ENCODE results near the gene CUTC.
A peak's percentile ranks its signal among the peaks of the same experiment; 100 is the strongest.
"Not testable (repeated sequence)": the region's sequence is repeated elsewhere in the genome, so short reads cannot be mapped to it uniquely, and the experiment has no call there.

Gene CUTC, protein sequence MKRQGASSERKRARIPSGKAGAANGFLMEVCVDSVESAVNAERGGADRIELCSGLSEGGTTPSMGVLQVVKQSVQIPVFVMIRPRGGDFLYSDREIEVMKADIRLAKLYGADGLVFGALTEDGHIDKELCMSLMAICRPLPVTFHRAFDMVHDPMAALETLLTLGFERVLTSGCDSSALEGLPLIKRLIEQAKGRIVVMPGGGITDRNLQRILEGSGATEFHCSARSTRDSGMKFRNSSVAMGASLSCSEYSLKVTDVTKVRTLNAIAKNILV

GRCh38 chr10:99732033-99732842, at the start of gene CUTC, which contains the start of gene COX15:
Gene CUTC (plus strand): TSS chr10:99732234. CDS start chr10:99732349, 115 bp downstream.
Gene COX15 (minus strand): TSS chr10:99732127. CDS start chr10:99732049, 78 bp downstream.
- peak; percentile 59 to 86 for DNase-seq

GRCh38 chr10:99682752-99683151, 49.3 kb upstream of the CUTC start:
- DNase-seq = no peak

DNA sequence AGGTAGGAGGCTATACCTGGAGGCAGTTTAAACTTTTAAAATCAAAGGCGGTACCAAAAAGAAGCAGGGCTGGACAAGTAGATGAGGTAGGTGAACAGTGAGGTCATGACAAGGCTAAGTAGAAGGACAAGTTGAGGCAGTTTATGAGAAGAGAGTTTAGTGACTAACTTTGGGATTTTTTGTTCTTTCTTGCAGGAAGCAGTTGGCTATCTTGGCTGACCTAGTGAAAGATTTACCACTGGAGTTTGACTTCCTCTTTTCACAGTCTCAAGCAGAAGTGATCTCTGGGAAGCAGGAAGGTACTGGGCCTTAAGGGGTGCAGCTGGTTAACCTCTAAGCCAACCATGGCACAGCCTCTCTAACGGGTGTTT, 46.5 kb upstream of the CUTC start:
- no peak for DNase-seq

DNA sequence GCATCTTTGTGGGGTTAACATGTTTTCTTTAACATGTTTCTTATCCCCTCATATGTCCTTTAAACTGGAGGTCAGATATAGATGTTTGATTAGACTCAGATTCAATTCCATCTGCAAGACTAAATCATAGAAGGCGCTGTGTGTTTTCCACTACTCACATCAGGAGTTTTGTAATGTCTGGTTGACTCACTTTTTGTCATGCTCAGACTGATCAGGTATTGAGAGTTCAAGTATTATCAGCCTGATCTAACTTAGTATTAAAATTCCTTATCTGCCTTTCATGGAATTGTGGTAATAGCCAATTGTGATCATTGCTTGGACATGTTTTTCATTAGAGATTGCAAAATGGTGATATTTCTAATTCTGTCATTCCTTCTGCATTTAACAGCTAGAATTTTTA, 42.6 kb upstream of the CUTC start:
- no peak for DNase-seq

GRCh38 chr10:99693933-99694583, 38.0 kb upstream of the CUTC start:
- DNase-seq = no peak

GRCh38 chr10:99695761-99696160, 36.3 kb upstream of the CUTC start:
- DNase-seq = no peak

DNA sequence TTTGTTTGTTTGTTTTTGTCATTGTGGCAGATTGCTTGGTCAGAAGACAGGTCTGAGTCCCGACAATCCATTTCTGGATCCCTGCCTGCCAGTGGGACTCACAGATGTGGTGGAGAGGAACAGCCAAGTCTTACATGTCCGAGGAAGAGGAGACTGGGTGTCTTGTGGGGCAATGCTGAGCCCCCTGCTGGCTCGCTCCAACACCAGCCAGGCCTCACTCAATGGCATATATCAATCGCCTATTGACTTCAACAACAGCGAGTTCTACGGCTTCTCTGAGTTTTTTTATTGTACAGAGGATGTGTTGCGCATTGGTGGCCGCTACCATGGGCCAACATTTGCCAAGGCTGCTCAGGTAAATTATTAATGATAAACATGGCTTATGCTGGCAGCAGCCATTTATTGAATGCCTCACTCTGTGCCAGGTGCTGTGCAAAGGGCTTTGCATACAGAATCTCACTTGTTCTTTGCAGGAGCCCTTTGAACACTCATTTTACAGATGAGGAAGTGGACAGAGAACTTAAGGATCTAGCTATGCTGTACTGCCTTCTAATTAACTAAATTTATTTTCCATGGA, 33.4 kb upstream of the CUTC start:
- DNase-seq = no peak

DNA sequence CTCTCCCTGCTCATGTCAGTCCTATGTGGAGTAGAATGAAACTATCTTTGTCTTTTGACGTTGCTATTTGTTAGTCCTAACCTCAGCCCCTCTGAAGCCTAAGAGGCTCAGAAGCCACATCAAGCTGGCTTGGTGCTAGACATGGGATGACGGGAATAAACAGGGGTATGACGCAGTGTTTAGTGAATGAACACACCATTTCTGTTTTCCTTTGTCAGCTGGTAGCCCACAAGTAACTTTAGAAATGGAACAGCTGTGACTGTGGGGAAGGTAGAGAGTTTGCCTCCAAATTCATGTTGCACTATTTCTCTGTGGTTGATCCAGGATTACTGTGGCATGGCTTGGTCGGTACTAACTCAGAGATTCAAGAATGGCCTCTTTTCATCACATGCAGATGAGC, 31.4 kb upstream of the CUTC start:
- no peak for DNase-seq

DNA sequence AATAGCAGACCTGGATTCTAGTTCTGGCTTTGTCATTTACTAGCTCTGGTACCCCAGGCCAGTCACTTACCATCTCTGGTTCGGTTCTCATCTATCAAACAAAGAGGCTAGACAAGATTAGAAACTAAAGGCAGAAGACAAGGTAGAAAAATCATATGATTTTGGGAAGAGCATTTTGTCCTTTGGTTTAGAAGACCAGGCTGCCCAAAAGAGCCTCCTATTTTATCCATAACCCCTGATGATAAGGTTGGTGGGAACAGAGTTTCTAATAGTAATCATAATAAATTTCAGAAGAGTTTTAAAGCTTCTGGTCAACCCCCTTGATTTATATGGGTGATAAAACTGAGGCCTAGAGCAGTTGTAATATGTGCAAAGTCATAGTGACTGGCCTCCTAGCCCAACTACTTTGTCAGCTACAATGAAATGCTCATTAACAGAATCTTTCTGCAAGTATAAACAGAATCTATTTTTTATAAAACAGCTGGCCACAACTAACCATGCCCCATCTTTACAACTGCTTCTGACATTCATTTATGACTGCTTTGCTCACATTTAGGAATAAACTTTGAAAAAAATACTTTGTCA, 23.5 kb upstream of the CUTC start:
- no peak for DNase-seq

- no peak for DNase-seq
Measured at GRCh38 chr10:99709480-99710229, 22.4 kb upstream of the CUTC start.

GRCh38 chr10:99711129-99711719, 20.8 kb upstream of the CUTC start:
- peak in 1 of 2 experiments; percentile 18 for DNase-seq

DNA sequence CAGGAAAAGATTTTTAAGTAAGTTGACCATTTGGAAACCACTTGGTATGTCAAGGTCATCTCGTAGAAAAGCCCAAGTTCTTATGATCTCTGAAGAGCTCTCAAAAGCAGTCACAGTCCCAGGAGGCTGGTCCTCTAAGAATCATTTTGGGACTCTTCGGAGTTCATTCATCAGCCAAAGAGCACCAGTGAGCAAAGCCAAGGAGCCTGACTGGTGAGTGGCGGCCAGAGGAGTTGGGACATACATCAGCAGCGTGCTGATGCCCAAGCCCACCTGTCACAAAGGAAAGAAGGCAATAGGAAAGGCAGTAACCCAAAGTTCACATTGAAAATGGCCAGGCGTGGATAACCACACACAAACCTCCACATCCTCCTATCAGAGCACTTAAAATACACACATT, 17.6 kb upstream of the CUTC start:
- no peak for DNase-seq

DNA sequence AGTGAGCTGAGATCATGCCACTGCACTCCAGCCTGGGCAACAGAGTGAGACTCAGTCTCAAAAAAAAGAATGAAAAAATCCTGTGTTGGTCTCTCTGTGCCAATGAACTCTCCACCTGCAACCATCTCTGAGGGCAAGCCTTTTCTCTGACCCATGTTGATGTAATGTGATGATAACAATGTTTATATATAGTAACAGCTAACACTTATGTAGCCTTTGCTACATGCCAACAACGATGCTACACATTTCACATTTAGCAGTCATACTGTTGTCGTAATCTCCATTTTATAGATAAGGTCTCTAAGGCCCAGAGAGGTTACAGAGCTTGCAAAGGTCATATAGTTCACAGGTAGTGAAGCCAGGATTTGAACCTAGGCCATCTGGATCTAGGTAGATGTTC, 11.6 kb upstream of the CUTC start:
- no peak for DNase-seq

GRCh38 chr10:99730026-99730425, 2.0 kb upstream of the CUTC start:
- DNase-seq = no peak

DNA sequence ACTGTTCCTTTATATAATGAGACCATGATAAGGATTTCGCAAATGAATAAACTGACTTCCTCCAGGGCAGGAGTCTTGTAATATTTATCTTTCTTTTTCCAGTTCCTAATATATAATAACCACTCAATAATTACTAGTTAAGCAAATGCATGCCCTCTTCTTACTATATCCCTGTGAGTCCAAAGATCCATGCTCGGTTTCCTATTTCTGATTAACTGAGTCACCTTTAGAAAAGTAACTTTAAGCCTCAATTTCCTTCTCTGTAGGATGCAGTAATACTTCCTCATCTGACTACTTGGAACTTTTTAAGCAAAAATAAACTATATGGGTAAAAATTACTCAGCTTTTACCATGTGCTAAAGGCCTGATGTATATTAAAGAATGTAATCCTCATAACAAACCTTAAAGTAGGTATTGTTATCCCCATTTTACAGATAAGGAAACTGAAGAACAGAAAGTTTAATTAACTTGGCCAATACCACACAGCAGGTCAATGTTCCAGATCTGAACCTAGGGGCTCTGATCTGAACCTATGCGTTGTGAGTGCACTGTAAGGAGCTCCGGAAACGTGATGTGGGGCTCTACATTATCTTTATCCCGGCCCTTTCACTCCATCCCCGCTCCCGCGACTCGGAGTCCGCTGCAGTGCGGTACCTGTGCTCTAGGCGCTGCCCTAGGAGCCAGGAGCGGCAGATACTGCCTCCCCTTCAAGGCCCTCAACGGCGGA, 565 bp upstream of the CUTC start:
- no peak for DNase-seq

- DNase-seq = peak; percentile 13 to 60
Measured at GRCh38 chr10:99733366-99733765, 1.3 kb downstream of the CUTC start.

DNA sequence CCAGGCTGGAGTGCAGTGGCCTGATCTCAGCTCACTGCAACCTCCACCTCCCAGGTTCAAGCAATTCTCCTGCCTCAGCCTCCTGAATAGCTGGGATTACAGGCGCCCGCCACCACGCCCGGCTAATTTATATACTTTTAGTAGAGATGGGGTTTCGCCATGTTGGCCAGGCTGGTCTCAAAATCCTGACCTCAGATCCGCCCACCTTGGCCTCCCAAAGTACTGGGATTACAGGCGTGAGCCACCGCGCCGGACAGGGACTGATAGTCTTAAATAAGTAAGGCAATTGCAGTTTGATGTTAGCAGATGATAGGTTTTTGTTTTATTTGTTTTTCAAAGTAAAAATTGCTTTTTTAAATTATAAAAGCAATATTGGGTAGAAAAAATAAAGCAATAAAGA, 2.1 kb downstream of the CUTC start:
- not testable (repeated sequence) for DNase-seq

DNA sequence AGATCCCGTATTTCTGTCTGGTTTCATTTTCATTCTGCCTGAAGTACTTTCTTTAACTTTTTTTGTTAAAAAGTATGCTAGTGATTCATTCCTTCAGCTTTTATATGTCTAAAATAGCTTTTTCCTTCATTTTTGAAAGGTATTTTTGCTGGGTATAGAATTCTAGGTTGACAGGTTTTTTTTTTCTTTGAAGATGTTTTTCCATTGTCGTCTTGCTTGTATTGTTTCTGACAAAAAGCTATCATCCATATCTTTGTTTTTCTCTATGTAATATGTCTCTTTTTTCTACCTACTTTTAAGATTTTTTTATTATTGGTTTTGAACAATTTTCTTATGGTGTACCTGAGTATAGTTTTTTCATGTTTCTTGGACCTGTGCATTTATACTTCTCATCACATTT, 8.2 kb downstream of the CUTC start:
- no peak for DNase-seq

- no peak for DNase-seq
Measured at GRCh38 chr10:99740933-99741559, 9.0 kb downstream of the CUTC start.

DNA sequence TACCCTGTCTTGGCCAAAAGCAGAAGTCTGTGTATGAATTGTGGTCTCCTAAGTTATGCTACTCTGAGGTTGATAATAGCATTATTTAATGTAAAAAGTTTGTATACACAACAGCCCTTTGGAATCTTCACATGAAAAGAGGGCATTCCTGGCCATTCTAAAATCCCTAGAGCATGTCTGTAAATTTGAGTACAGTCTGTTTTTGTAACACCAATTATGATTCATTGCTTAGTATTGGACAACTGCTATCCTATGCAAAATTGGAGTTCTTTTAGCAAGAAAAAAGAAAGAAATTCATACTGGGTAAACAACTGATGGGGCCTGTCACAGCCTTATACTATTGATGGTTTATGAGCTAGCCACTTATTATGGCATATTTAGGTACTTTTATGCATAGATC, 10.2 kb downstream of the CUTC start:
- no peak for DNase-seq

- DNase-seq = no peak
Measured at GRCh38 chr10:99742701-99743100, 10.7 kb downstream of the CUTC start.
